AG09319 (cell line): ENCODE data around the gene KCNG4.

Experiments
- DNase-seq: peaks from one replicate; pipeline ENCODE4 v3.0.0-alpha.2; 2010; ENCODE audit warnings: low read depth; ENCODE audit errors: extremely low read depth
- CTCF ChIP-seq: IDR thresholded peaks from 2 replicates; pipeline ENCODE4 v1.5.1; 2011; ENCODE audit warnings: low read depth, mild to moderate bottlenecking, inconsistent platforms, low read length, moderate library complexity

The KCNG4 gene

GRCh38 chr16:84197466-84198128 is 42.2 kb downstream of the KCNG4 start:
- TF ChIP-seq CTCF, result no peak
- DNase-seq, result no peak

GRCh38 chr16:84196727-84197394 is 43.0 kb downstream of the KCNG4 start:
- no peak for TF ChIP-seq CTCF
- no peak for DNase-seq

- no peak for DNase-seq
- no peak for TF ChIP-seq CTCF
These were observed 43.7 kb downstream of the KCNG4 start for GRCh38 chr16:84196101-84196500.

GRCh38 chr16:84195201-84196093 is 44.4 kb downstream of the KCNG4 start:
- TF ChIP-seq CTCF, result no peak
- no peak for DNase-seq

GRCh38 chr16:84194470-84195200 is 45.2 kb downstream of the KCNG4 start:
- TF ChIP-seq CTCF, result no peak
- no peak for DNase-seq

GRCh38 chr16:84194018-84194417 is 45.8 kb downstream of the KCNG4 start:
- TF ChIP-seq CTCF, result no peak
- DNase-seq, result no peak
